GM19023 (cell line): Measurements from ENCODE around the gene MPZL1.

Experiments
- ATAC-seq: cut with Tn5 transposase; IDR thresholded peaks from one replicate; pipeline ENCODE4 v1.9.1; 2021; ENCODE audit warnings: mild to moderate bottlenecking, moderate library complexity; ENCODE audit not compliant: unreplicated experiment

MPZL1 gene

GRCh38 chr1:167837326-167837725 lies 115.5 kb downstream of the MPZL1 start:
- no peak for ATAC-seq

GRCh38 chr1:167839009-167839408 lies 117.2 kb downstream of the MPZL1 start:
- no peak for ATAC-seq
